ENCODE data around the gene HDLBP.

- TF ChIP-seq CTCF (conservative IDR thresholded peaks at IDR 0.05) (no peak), EZH2 (IDR thresholded peaks at IDR 0.05; ENCODE audit: low read depth) (no peak)
Observed at GRCh38 chr2:241240320-241241004, 75.0 kb downstream of the HDLBP start.

Data from PC-9 (cell line).